Liver (tissue), 3 donors: ENCODE results near the gene RPE65.

Experiments used
- EGR1 ChIP-seq, 2 donors: IDR thresholded peaks; 2 replicates each; pipeline ENCODE4 v1.6.1; 2016 to 2018; ENCODE audit warnings: antibody characterized with exemption in 2 of 2, low read depth in 2 of 2
- FOXA1 ChIP-seq: IDR thresholded peaks from 2 replicates; pipeline ENCODE4 v1.6.1; 2016; ENCODE audit warnings: antibody characterized with exemption
- GABPA ChIP-seq, 2 donors: IDR thresholded peaks in 1 of 2; conservative IDR thresholded peaks in 1 of 2; 2 replicates each; pipeline ENCODE4 v1.6.1; 2016; ENCODE audit warnings: antibody characterized with exemption in 2 of 2, mild to moderate bottlenecking in 1 of 2, moderate library complexity in 1 of 2
- MAX ChIP-seq: IDR thresholded peaks from 2 replicates; pipeline ENCODE4 v1.6.1; 2016; ENCODE audit warnings: antibody characterized with exemption
- RXRA ChIP-seq, 2 donors: IDR thresholded peaks; 2 replicates each; pipeline ENCODE4 v1.6.1; 2017 to 2018; ENCODE audit warnings: antibody characterized with exemption in 2 of 2, mild to moderate bottlenecking in 1 of 2
- TAF1 ChIP-seq: conservative IDR thresholded peaks from 2 replicates; pipeline ENCODE4 v1.6.1; 2016; ENCODE audit warnings: antibody characterized with exemption, mild to moderate bottlenecking
- YY1 ChIP-seq: IDR thresholded peaks from 2 replicates; pipeline ENCODE4 v1.6.1; 2016; ENCODE audit warnings: antibody characterized with exemption, mild to moderate bottlenecking
- TF ChIP-seq, protein P1 (sequence below): fragments of 150-350 bp; IDR thresholded peaks from 2 replicates; pipeline ENCODE4 v1.5.1; 2017; ENCODE audit warnings: improper control_type of control experiment, low read depth, low read length; ENCODE audit not compliant: missing input control
- TF ChIP-seq, protein P2 (sequence below): IDR thresholded peaks from 2 replicates; pipeline ENCODE4 v1.6.1; 2016; ENCODE audit warnings: antibody characterized with exemption, mild to moderate bottlenecking
- TF ChIP-seq, protein P3 (sequence below): IDR thresholded peaks from 2 replicates; pipeline ENCODE4 v1.6.1; 2016; ENCODE audit warnings: antibody characterized with exemption
- donor health status: healthy.
- donor health status: healthy.

DNA sequence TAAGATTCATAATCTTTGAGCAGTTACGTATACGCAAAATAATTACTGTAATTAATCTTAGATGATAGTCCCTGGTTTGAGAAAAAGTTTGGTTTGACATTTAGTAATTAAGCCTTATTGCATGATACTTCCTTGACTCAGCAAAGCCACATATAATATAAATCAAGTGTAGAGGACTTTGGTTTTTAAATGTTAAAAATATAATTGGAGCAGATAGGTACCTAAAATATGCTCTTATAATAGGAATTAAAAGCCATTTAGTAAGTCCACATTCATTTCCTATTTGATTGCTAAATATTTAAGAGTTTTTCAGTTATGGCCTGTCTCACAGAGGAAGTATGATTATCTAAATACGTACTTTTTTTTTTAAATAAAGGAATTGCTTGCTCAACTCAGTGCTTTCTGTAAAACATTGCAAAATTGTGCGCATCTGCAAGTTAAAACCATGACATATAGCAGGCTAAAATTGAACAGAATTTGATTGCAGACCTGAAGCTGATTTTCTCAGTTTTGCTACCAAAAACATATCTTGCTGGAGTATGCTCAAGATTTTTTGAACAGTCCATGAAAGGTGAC lies 20.4 kb downstream of the RPE65 start:
- TF ChIP-seq, protein P1, sequence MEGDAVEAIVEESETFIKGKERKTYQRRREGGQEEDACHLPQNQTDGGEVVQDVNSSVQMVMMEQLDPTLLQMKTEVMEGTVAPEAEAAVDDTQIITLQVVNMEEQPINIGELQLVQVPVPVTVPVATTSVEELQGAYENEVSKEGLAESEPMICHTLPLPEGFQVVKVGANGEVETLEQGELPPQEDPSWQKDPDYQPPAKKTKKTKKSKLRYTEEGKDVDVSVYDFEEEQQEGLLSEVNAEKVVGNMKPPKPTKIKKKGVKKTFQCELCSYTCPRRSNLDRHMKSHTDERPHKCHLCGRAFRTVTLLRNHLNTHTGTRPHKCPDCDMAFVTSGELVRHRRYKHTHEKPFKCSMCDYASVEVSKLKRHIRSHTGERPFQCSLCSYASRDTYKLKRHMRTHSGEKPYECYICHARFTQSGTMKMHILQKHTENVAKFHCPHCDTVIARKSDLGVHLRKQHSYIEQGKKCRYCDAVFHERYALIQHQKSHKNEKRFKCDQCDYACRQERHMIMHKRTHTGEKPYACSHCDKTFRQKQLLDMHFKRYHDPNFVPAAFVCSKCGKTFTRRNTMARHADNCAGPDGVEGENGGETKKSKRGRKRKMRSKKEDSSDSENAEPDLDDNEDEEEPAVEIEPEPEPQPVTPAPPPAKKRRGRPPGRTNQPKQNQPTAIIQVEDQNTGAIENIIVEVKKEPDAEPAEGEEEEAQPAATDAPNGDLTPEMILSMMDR: no peak
- no peak for TF ChIP-seq RXRA (IDR thresholded peaks at IDR 0.05)
- TF ChIP-seq MAX: no peak
- TF ChIP-seq, protein P2, sequence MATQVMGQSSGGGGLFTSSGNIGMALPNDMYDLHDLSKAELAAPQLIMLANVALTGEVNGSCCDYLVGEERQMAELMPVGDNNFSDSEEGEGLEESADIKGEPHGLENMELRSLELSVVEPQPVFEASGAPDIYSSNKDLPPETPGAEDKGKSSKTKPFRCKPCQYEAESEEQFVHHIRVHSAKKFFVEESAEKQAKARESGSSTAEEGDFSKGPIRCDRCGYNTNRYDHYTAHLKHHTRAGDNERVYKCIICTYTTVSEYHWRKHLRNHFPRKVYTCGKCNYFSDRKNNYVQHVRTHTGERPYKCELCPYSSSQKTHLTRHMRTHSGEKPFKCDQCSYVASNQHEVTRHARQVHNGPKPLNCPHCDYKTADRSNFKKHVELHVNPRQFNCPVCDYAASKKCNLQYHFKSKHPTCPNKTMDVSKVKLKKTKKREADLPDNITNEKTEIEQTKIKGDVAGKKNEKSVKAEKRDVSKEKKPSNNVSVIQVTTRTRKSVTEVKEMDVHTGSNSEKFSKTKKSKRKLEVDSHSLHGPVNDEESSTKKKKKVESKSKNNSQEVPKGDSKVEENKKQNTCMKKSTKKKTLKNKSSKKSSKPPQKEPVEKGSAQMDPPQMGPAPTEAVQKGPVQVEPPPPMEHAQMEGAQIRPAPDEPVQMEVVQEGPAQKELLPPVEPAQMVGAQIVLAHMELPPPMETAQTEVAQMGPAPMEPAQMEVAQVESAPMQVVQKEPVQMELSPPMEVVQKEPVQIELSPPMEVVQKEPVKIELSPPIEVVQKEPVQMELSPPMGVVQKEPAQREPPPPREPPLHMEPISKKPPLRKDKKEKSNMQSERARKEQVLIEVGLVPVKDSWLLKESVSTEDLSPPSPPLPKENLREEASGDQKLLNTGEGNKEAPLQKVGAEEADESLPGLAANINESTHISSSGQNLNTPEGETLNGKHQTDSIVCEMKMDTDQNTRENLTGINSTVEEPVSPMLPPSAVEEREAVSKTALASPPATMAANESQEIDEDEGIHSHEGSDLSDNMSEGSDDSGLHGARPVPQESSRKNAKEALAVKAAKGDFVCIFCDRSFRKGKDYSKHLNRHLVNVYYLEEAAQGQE: no peak
- no peak for TF ChIP-seq GABPA (IDR thresholded peaks at IDR 0.05 in 1 of 2, conservative IDR thresholded peaks at IDR 0.05 in 1 of 2)
- TF ChIP-seq, protein P3, sequence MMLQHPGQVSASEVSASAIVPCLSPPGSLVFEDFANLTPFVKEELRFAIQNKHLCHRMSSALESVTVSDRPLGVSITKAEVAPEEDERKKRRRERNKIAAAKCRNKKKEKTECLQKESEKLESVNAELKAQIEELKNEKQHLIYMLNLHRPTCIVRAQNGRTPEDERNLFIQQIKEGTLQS: no peak
- TF ChIP-seq FOXA1: no peak
- TF ChIP-seq TAF1: no peak
- no peak for TF ChIP-seq YY1
- TF ChIP-seq EGR1 (IDR thresholded peaks at IDR 0.05; ENCODE audit: low read depth in 2 of 2): no peak
